RKO (cell line): ENCODE measurements around the gene TJP3.
A peak's percentile ranks its signal among the peaks of the same experiment; 100 is the strongest.

Experiments used
- DNase-seq: peaks from one replicate; pipeline ENCODE4 v3.0.0-alpha.2; 2016; ENCODE audit warnings: low spot score

Gene TJP3

GRCh38 chr19:3691726-3692125 lies 16.5 kb upstream of the TJP3 start:
- DNase-seq: no peak

- no peak for DNase-seq
Observed at GRCh38 chr19:3692141-3693024, 15.8 kb upstream of the TJP3 start.

GRCh38 chr19:3693025-3693925 lies 14.9 kb upstream of the TJP3 start:
- no peak for DNase-seq

- no peak for DNase-seq
Observed at GRCh38 chr19:3694361-3695123, 13.6 kb upstream of the TJP3 start.

DNA sequence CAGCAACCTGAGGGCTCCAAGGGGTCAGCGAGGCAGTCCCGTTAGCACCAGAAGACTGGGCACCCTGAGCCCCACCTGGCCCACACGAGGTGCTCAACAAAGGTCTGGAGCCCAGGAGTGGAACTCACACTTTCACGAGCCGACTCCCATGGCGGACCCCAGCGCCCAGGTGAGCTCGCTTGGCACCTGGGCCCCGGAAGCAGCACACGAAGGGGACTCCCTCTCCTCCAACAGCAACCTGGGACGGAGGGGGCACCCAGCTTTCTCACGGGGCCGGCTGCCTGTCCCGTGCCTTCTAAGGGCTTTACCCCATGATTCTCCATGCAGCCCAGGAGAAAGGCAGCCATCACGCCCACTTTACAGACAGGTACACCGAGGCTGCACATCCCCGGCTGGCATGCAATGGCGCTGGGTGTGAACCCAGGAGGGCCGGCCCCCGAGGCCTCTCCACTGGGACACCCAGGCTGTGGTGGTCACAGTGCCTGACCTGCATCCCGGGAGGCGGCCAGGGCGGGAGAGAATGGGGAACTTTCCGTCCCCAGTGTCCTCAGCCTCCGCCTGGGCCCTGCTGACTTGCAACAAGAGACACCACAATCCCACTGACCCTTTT lies 13.0 kb upstream of the TJP3 start:
- no peak for DNase-seq

GRCh38 chr19:3695986-3696659 lies 12.1 kb upstream of the TJP3 start:
- no peak for DNase-seq

DNA sequence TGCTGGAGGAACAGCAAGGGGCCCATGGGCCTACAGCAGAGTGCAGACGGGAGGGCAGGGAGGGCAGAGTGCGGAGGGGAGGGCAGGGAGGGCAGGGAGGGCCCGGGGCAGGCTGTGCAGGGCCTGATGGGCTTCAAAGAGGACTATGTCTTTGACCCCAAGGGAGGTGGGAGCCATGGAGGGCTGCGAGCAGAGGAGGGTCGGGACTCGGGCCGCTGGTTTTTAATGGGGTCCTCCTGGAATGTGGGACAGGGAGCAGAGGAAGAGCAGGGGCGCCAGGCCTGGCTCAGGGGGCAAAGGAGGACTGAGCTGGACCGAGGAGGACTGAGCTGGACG lies 11.6 kb upstream of the TJP3 start:
- DNase-seq: no peak

DNA sequence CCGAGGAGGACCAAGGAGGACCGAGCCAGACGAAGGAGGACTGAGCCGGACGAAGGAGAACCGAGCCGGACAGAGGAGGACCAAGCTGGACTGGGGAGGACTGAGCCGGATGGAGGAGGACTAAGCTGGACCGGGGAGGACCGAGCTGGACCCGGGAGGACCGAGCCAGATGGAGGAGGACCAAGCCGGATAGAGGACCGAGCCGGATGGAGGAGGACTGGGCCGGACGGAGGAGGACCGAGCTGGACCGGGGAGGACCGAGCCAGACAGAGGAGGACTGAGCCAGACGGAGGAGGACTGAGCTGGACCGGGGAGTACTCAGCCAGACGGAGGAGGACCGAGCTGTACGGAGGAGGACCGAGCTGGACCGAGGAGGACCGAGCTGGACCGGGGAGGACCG lies 11.1 kb upstream of the TJP3 start:
- no peak for DNase-seq

GRCh38 chr19:3697671-3698385 lies 10.4 kb upstream of the TJP3 start:
- no peak for DNase-seq

GRCh38 chr19:3698386-3698950 lies 9.7 kb upstream of the TJP3 start:
- DNase-seq: peak; percentile 33

- peak; percentile 64 for DNase-seq
Observed at GRCh38 chr19:3698974-3699740, 9.0 kb upstream of the TJP3 start.

GRCh38 chr19:3699741-3700241 lies 8.4 kb upstream of the TJP3 start:
- no peak for DNase-seq

- peak; percentile 86 for DNase-seq
Observed at GRCh38 chr19:3700242-3701032, 7.7 kb upstream of the TJP3 start, which contains the start of gene PIP5K1C. Gene PIP5K1C, minus strand, starts transcription at chr19:3700468. Its CDS starts 78 bp downstream, at chr19:3700390.

GRCh38 chr19:3701200-3701599 lies 7.0 kb upstream of the TJP3 start:
- DNase-seq: no peak

GRCh38 chr19:3707868-3708206 lies 347 bp upstream of the TJP3 start:
- no peak for DNase-seq

GRCh38 chr19:3710265-3710812 lies 2.2 kb downstream of the TJP3 start:
- no peak for DNase-seq

GRCh38 chr19:3712663-3713611 lies 4.8 kb downstream of the TJP3 start:
- DNase-seq: no peak
